H1 (cell line): Measurements from ENCODE around the gene GALNT17. TPM values are rescaled to one million over a fixed set of nuclear protein-coding genes. Genes with fewer than 3 reads are reported as not detected.

Experiments used
- ATF2 ChIP-seq: IDR thresholded peaks from 2 replicates; pipeline ENCODE4 v1.6.1; 2012; ENCODE audit warnings: low read length, inconsistent platforms
- BCL11A ChIP-seq, 2 experiments: IDR thresholded peaks; one replicate each; pipeline ENCODE4 v1.6.1; 2011; ENCODE audit warnings: low read depth in 2 of 2, low read length in 2 of 2, mild to moderate bottlenecking in 2 of 2
- CHD2 ChIP-seq: IDR thresholded peaks from 2 replicates; pipeline ENCODE4 v1.6.1; 2012; ENCODE audit warnings: low read length, improper control_type of control experiment
- CHD7 ChIP-seq: fragments of 300-600 bp; sonication (generic); IDR thresholded peaks from 2 replicates; pipeline ENCODE4 v1.7.1; 2012; ENCODE audit warnings: low read length, moderate library complexity, mild to moderate bottlenecking, inconsistent platforms; ENCODE audit not compliant: insufficient replicate concordance
- GTF2F1 ChIP-seq: IDR thresholded peaks from 2 replicates; pipeline ENCODE4 v1.6.1; 2012; ENCODE audit warnings: low read depth, low read length, improper control_type of control experiment, borderline replicate concordance
- MAFK ChIP-seq: IDR thresholded peaks from 2 replicates; pipeline ENCODE4 v1.6.1; 2012; ENCODE audit warnings: low read depth, mild to moderate bottlenecking, improper control_type of control experiment, low read length
- NRF1 ChIP-seq: IDR thresholded peaks from 2 replicates; pipeline ENCODE4 v1.6.1; 2011; ENCODE audit warnings: mild to moderate bottlenecking, low read depth, low read length, improper control_type of control experiment
- POU5F1 ChIP-seq: IDR thresholded peaks from 2 replicates; pipeline ENCODE4 v1.6.1; 2011; ENCODE audit warnings: low read depth, mild to moderate bottlenecking, low read length, moderate library complexity
- SP2 ChIP-seq: IDR thresholded peaks from 2 replicates; pipeline ENCODE4 v1.6.1; 2012; ENCODE audit warnings: mild to moderate bottlenecking, low read length, inconsistent platforms
- TBP ChIP-seq: IDR thresholded peaks from 2 replicates; pipeline ENCODE4 v1.6.1; 2011; ENCODE audit warnings: low read depth, low read length, improper control_type of control experiment
- TEAD4 ChIP-seq: IDR thresholded peaks from 2 replicates; pipeline ENCODE4 v1.6.1; 2012; ENCODE audit warnings: low read depth, low read length, inconsistent platforms, mixed read lengths
- polyA plus RNA-seq, 7 experiments: library from polyadenylated mRNA; depleted of rRNA in 3 of 7; stranded (reverse) in 5 of 7; unstranded in 2 of 7; fragments of >200 nt in 5 of 7; fragments of 200-250 nt in 2 of 7; gene quantifications; 1 replicate in 5 of 7; 2 replicates in 1 of 7; 4 replicates in 1 of 7; pipeline versions ENCODE4 v1.2.1 to v1.2.3, GENCODE V29; 2011 to 2013; ENCODE audit warnings: missing spikeins in 2 of 7, mixed read lengths in 2 of 7
- total RNA-seq: library from RNA; stranded (reverse); fragmentation: NEBNext Ultra II Directional; extraction: Animal tissue kit (Norgen Biotek cat#: 25700); gene quantifications from 2 replicates; pipeline ENCODE4 v1.2.1, GENCODE V29; 2021

GALNT17 gene
- total and polyA plus RNA-seq, 2 of the 8 experiments (the other 6 are each of a cell fraction or from before 2014, with no cell fraction given) = 37.7 to 47.0 TPM

GRCh38 chr7:71480791-71481190 is 348.8 kb downstream of the GALNT17 start (continued):
- TF ChIP-seq CHD7 = no peak
- no peak for TF ChIP-seq CHD2
- TF ChIP-seq POU5F1 = no peak
- TF ChIP-seq SP2 = no peak
- TF ChIP-seq TEAD4 = no peak
- no peak for TF ChIP-seq TBP
- TF ChIP-seq GTF2F1 = no peak
- TF ChIP-seq BCL11A (IDR thresholded peaks at IDR 0.05; ENCODE audit: low read depth in 2 of 2, low read length in 2 of 2) = no peak
- TF ChIP-seq NRF1 = no peak
- TF ChIP-seq ATF2 = no peak
- TF ChIP-seq MAFK = no peak
